ENCODE data around the gene MT1E.

The MT1E gene

DNA sequence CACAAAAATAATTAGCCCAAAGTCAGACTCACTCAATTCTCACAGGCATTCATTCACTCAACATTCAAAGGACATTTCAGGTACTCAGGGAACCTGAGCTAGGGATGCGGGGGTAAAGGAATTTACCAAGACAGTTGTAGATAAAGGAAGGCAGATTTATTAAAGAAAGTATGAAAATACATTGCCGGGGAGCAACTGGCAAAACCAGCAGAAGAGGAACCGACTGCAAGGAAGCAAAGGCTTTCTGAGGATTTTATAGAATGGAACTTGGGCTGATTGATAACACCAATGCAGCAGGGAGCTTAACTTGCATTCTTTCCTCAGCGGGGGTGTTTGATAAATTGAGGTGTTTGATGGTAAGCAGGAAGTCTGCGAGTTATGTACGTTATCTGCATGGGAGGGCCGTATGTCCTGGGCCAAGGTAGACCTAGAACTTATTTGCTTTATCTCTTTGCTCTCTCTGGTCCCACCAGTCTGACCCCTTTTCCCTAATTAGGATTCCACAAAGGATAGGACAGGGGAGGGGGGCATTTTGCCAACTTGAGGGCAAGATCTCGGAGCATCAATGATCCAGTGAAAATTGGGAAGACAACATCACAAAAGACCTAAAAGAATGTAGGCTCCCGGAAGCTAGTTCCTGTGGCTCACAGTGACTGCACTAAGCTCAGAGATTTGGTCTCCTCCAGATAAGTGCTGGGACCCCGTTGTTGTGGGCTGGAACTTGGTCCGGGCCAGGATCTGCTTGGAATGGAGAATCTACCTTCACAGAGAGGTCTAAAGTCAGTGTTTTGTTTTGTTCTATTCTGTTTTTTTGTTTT lies 42.0 kb upstream of the MT1E start:
- Histone ChIP-seq H3K4me1 (ENCODE audit: control insufficient read depth, insufficient read depth, low read length) (no peaks in the 10 kb centered on the region), H3K9me3 (ENCODE audit: control insufficient read depth, insufficient read depth, low read depth, low read length) (no peaks in the 10 kb centered on the region)
- CTCF ChIA-PET, result interaction anchor here (1.2 kb wide), 1 partner anchor 118 kb away, joined by 8 read pairs; no protein-coding TSS in a partner anchor

More for the DNA sequence above, 42.0 kb upstream of the MT1E start:
- Histone ChIP-seq H3K4me3 (ENCODE audit: low read depth, low read length) (no peak overlapping the region), H3K36me3 (ENCODE audit: control insufficient read depth in 2 of 2, insufficient read depth in 1 of 2, low read length in 2 of 2) (no peaks in the 10 kb centered on the region), H3K27ac (ENCODE audit: extremely low read depth, low read depth, low read length) (no peak overlapping the region)
- TF ChIP-seq, protein P1, sequence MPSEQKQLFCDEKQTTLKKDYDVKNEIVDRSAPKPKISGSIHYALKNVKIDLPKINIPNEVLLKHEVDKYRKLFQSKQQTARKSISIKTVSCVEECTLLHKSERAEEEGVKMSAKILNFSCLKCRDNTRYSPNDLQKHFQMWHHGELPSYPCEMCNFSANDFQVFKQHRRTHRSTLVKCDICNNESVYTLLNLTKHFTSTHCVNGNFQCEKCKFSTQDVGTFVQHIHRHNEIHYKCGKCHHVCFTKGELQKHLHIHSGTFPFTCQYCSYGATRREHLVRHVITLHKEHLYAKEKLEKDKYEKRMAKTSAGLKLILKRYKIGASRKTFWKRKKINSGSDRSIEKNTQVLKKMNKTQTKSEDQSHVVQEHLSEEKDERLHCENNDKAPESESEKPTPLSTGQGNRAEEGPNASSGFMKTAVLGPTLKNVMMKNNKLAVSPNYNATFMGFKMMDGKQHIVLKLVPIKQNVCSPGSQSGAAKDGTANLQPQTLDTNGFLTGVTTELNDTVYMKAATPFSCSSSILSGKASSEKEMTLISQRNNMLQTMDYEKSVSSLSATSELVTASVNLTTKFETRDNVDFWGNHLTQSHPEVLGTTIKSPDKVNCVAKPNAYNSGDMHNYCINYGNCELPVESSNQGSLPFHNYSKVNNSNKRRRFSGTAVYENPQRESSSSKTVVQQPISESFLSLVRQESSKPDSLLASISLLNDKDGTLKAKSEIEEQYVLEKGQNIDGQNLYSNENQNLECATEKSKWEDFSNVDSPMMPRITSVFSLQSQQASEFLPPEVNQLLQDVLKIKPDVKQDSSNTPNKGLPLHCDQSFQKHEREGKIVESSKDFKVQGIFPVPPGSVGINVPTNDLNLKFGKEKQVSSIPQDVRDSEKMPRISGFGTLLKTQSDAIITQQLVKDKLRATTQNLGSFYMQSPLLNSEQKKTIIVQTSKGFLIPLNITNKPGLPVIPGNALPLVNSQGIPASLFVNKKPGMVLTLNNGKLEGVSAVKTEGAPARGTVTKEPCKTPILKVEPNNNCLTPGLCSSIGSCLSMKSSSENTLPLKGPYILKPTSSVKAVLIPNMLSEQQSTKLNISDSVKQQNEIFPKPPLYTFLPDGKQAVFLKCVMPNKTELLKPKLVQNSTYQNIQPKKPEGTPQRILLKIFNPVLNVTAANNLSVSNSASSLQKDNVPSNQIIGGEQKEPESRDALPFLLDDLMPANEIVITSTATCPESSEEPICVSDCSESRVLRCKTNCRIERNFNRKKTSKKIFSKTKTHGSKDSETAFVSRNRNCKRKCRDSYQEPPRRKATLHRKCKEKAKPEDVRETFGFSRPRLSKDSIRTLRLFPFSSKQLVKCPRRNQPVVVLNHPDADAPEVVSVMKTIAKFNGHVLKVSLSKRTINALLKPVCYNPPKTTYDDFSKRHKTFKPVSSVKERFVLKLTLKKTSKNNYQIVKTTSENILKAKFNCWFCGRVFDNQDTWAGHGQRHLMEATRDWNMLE (tag by site-specific recombination; conservative IDR thresholded peaks at IDR 0.05; ENCODE audit: low read depth), result no peak
- TF ChIP-seq, protein P2, sequence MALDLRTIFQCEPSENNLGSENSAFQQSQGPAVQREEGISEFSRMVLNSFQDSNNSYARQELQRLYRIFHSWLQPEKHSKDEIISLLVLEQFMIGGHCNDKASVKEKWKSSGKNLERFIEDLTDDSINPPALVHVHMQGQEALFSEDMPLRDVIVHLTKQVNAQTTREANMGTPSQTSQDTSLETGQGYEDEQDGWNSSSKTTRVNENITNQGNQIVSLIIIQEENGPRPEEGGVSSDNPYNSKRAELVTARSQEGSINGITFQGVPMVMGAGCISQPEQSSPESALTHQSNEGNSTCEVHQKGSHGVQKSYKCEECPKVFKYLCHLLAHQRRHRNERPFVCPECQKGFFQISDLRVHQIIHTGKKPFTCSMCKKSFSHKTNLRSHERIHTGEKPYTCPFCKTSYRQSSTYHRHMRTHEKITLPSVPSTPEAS (tag by site-specific recombination; IDR thresholded peaks at IDR 0.05), result no peak
- no peak for TF ChIP-seq OVOL3 (tag by site-specific recombination; IDR thresholded peaks at IDR 0.05)
- TF ChIP-seq HOXC10 (CRISPR knock-in tag; IDR thresholded peaks at IDR 0.05), result no peak
- TF ChIP-seq FEZF1 (tag by site-specific recombination; IDR thresholded peaks at IDR 0.05), result no peak
- TF ChIP-seq, protein P3, sequence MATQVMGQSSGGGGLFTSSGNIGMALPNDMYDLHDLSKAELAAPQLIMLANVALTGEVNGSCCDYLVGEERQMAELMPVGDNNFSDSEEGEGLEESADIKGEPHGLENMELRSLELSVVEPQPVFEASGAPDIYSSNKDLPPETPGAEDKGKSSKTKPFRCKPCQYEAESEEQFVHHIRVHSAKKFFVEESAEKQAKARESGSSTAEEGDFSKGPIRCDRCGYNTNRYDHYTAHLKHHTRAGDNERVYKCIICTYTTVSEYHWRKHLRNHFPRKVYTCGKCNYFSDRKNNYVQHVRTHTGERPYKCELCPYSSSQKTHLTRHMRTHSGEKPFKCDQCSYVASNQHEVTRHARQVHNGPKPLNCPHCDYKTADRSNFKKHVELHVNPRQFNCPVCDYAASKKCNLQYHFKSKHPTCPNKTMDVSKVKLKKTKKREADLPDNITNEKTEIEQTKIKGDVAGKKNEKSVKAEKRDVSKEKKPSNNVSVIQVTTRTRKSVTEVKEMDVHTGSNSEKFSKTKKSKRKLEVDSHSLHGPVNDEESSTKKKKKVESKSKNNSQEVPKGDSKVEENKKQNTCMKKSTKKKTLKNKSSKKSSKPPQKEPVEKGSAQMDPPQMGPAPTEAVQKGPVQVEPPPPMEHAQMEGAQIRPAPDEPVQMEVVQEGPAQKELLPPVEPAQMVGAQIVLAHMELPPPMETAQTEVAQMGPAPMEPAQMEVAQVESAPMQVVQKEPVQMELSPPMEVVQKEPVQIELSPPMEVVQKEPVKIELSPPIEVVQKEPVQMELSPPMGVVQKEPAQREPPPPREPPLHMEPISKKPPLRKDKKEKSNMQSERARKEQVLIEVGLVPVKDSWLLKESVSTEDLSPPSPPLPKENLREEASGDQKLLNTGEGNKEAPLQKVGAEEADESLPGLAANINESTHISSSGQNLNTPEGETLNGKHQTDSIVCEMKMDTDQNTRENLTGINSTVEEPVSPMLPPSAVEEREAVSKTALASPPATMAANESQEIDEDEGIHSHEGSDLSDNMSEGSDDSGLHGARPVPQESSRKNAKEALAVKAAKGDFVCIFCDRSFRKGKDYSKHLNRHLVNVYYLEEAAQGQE (tag by site-specific recombination; IDR thresholded peaks at IDR 0.05), result no peak
- no peak for TF ChIP-seq ZNF121 (tag by site-specific recombination; IDR thresholded peaks at IDR 0.05)
- TF ChIP-seq, protein P4, sequence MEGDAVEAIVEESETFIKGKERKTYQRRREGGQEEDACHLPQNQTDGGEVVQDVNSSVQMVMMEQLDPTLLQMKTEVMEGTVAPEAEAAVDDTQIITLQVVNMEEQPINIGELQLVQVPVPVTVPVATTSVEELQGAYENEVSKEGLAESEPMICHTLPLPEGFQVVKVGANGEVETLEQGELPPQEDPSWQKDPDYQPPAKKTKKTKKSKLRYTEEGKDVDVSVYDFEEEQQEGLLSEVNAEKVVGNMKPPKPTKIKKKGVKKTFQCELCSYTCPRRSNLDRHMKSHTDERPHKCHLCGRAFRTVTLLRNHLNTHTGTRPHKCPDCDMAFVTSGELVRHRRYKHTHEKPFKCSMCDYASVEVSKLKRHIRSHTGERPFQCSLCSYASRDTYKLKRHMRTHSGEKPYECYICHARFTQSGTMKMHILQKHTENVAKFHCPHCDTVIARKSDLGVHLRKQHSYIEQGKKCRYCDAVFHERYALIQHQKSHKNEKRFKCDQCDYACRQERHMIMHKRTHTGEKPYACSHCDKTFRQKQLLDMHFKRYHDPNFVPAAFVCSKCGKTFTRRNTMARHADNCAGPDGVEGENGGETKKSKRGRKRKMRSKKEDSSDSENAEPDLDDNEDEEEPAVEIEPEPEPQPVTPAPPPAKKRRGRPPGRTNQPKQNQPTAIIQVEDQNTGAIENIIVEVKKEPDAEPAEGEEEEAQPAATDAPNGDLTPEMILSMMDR (tag by site-specific recombination; IDR thresholded peaks at IDR 0.05), result no peak
- no peak for TF ChIP-seq ZNF610 (tag by site-specific recombination; IDR thresholded peaks at IDR 0.05; ENCODE audit: borderline replicate concordance)
- POLR2A ChIA-PET, result no interaction called here

Measured in HEK293 (cell line).